ENCODE results near the gene VEGFD. TPM values are rescaled to one million over a fixed set of nuclear protein-coding genes. Genes with fewer than 3 reads are reported as not detected.

Gene VEGFD
- total and polyA plus RNA-seq, 9 of the 15 experiments (the other 6 are each of a cell fraction or from before 2014, with no cell fraction given), result 0.03 TPM; not detected in 8

DNA sequence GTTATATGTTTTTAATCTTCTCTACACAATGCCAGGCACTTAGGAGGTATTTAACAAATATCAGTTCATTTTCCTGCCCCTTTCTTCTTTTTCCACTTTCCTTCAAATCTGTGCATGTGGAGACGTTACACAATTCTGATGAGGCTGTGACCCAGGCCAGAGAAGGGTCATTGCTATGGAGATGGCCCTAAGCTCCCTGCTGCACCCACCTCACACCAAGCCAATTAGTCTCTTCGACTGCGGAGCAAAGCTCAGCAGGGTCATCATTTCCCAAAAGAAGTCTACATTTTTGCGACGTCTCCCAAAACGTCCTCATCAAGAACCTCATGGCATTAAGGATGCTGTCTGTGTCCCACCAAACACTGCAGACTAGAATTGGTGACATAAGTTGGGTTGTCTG lies 28.9 kb upstream of the VEGFD start:
- Histone ChIP-seq H3K27me3 (ENCODE audit: control insufficient read depth in 2 of 2, insufficient read depth in 2 of 2, low read length in 2 of 2) (no peaks in the 10 kb centered on the region), H2AFZ (ENCODE audit: low read depth, low read length) (no peak overlapping the region), H3K4me1 (replicated peaks in 1 of 2; ENCODE audit: control insufficient read depth in 2 of 2, insufficient read depth in 2 of 2, low read length in 2 of 2) (no peaks in the 10 kb centered on the region), H3K9me3 (replicated peaks; ENCODE audit: control insufficient read depth, insufficient read depth, low read depth, low read length) (no peaks in the 10 kb centered on the region), H3K9me1 (ENCODE audit: control insufficient read depth, insufficient read depth, low read length) (no peaks in the 10 kb centered on the region), H4K20me1 (replicated peaks; ENCODE audit: control insufficient read depth, insufficient read depth, low read length) (no peaks in the 10 kb centered on the region), H3K4me2 (ENCODE audit: insufficient read depth, low read length) (no peak overlapping the region), H3K9ac (ENCODE audit: insufficient read depth in 1 of 2, low read depth in 2 of 2, low read length in 2 of 2) (no peak overlapping the region), H3K4me3 (no peak overlapping the region), H3K79me2 (ENCODE audit: control insufficient read depth, insufficient read depth, low read length) (no peaks in the 10 kb centered on the region), H3K36me3 (ENCODE audit: control insufficient read depth, insufficient read depth, low read length) (no peaks in the 10 kb centered on the region), H3K27ac (ENCODE audit: extremely low read depth, low read depth, low read length) (no peak overlapping the region)
- TF ChIP-seq E2F3 (CRISPR knock-in tag; IDR thresholded peaks at IDR 0.05) (no peak), ZNF707 (CRISPR knock-in tag; conservative IDR thresholded peaks at IDR 0.05) (no peak), HDAC6 (IDR thresholded peaks at IDR 0.05; ENCODE audit: low read depth, low read length) (no peak)
- intact Hi-C loops (cut with micrococcal nuclease), result no loop called here
- DNase-seq (ENCODE audit: extremely low read depth in 1 of 4, low spot score in 3 of 4) (no peak), FAIRE-seq (no peak), ATAC-seq (no peak)
- ChIA-PET POLR2A (no interaction called here), CTCF (ENCODE audit: low intra/inter-chr PET ratio) (no interaction called here)
- no TSS peak for BruUV-seq (replicated peaks)
- in situ Hi-C loops (cut with MboI), result no loop called here
- 45% methylated on average over 6 of the region's 6 CpGs for WGBS (ENCODE audit: insufficient coverage, low coverage, missing lambda C conversion rate)

DNA sequence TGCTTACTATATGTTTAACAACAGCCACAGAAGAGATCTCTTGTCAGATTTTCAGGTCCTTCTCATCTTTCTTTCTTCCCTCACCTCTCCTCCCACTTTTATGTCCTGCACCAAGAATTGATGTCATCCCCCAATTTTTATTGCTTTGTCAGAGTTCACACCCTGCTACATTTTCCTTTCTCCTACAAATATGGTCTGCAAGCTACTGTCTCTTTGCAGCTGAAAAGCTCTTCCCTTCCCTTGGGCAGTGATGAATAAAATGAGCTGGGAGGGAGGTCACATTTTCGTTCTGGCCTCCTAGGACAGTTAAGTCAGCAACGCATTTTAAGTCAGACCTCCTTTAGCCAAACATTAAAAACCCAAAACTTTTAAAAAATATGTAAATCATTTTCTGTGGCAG lies 26.7 kb upstream of the VEGFD start:
- FAIRE-seq, result no peak
- H3K9me3 ChIP-seq (replicated peaks; ENCODE audit: control insufficient read depth, insufficient read depth, low read depth, low read length), result no peaks in the 10 kb centered on the region
- ChIA-PET CTCF (ENCODE audit: low intra/inter-chr PET ratio) (no interaction called here), POLR2A (no interaction called here)
- H3K9me1 ChIP-seq (ENCODE audit: control insufficient read depth, insufficient read depth, low read length), result no peaks in the 10 kb centered on the region
- no peak overlapping the region for H2AFZ ChIP-seq (ENCODE audit: low read depth, low read length)
- no peaks in the 10 kb centered on the region for H4K20me1 ChIP-seq (replicated peaks; ENCODE audit: control insufficient read depth, insufficient read depth, low read length)
- WGBS (ENCODE audit: insufficient coverage, low coverage, missing lambda C conversion rate), result 0% methylated on average over 2 of the region's 2 CpGs
- H3K36me3 ChIP-seq (ENCODE audit: control insufficient read depth, insufficient read depth, low read length), result no peaks in the 10 kb centered on the region
- DNase-seq (ENCODE audit: extremely low read depth in 1 of 4, low spot score in 3 of 4), result no peak
- TF ChIP-seq HIVEP1 (CRISPR knock-in tag; IDR thresholded peaks at IDR 0.05), result no peak
- no peak for TF ChIP-seq SMAD2 (IDR thresholded peaks at IDR 0.05; ENCODE audit: low read depth, low read length)
- TF ChIP-seq ZNF239 (CRISPR knock-in tag; IDR thresholded peaks at IDR 0.05), result no peak
- TF ChIP-seq ZNF57 (CRISPR knock-in tag; IDR thresholded peaks at IDR 0.05), result no peak
- no peak for TF ChIP-seq ZNF589 (CRISPR knock-in tag; IDR thresholded peaks at IDR 0.05; ENCODE audit: low read depth)
- TF ChIP-seq SNRNP70 (optimal IDR thresholded peaks at IDR 0.05; ENCODE audit: low read depth, low read length), result no peak
- no peak for TF ChIP-seq FOXK1 (CRISPR knock-in tag; IDR thresholded peaks at IDR 0.05; ENCODE audit: borderline replicate concordance)
- no peak for TF ChIP-seq MED1 (CRISPR knock-in tag; IDR thresholded peaks at IDR 0.05; ENCODE audit: borderline replicate concordance)
- no peak for TF ChIP-seq STAG1 (CRISPR knock-in tag; IDR thresholded peaks at IDR 0.05; ENCODE audit: borderline replicate concordance)
- no peak for TF ChIP-seq SMAD3 (CRISPR knock-in tag; conservative IDR thresholded peaks at IDR 0.05)
- H3K27ac ChIP-seq (ENCODE audit: extremely low read depth, low read depth, low read length), result no peak overlapping the region
- H3K27me3 ChIP-seq (ENCODE audit: control insufficient read depth in 2 of 2, insufficient read depth in 2 of 2, low read length in 2 of 2), result no peaks in the 10 kb centered on the region
- H3K9ac ChIP-seq (ENCODE audit: insufficient read depth in 1 of 2, low read depth in 2 of 2, low read length in 2 of 2), result no peak overlapping the region
- in situ Hi-C loops (cut with MboI), result no loop called here
- no peak for ATAC-seq
- H3K4me3 ChIP-seq, result no peak overlapping the region
- H3K4me1 ChIP-seq (replicated peaks in 1 of 2; ENCODE audit: control insufficient read depth in 2 of 2, insufficient read depth in 2 of 2, low read length in 2 of 2), result no peaks in the 10 kb centered on the region; a peak in 1 of 5 replicates
- BruUV-seq (replicated peaks), result no TSS peak
- no peak overlapping the region for H3K4me2 ChIP-seq (ENCODE audit: insufficient read depth, low read length)
- H3K79me2 ChIP-seq (ENCODE audit: control insufficient read depth, insufficient read depth, low read length), result no peaks in the 10 kb centered on the region
- intact Hi-C loops (cut with micrococcal nuclease), result no loop called here
